ENCODE data around the gene RERE.
"Not testable (repeated sequence)": the region's sequence is repeated elsewhere in the genome, so short reads cannot be mapped to it uniquely, and the experiment has no call there.

GRCh38 chr1:8621034-8621582, 196.3 kb downstream of the RERE start:
- TF ChIP-seq CTCF, POLR2A (IDR thresholded peaks at IDR 0.05): not testable (repeated sequence)

All from thyroid gland (tissue), 4 donors.